Measurements from ENCODE around the gene GIT1.

The GIT1 gene
- long read RNA-seq, partial matches to known transcripts = 34 of 44 reads
- long read RNA-seq, other reads (novel, unspliced or antisense) = 9 of 44 reads

GRCh38 chr17:29589524-29590410 lies at the start of gene GIT1:
Gene GIT1, minus strand, starts transcription at chr17:29589648. Its CDS starts 270 bp downstream, at chr17:29589378.
- peak; percentile 60 to 79 for DNase-seq (ENCODE audit: low read depth in 1 of 2, low spot score in 1 of 2)
- TF ChIP-seq GABPA (IDR thresholded peaks at IDR 0.05; ENCODE audit: low read depth) (no peak), SPI1 (IDR thresholded peaks at IDR 0.05; ENCODE audit: borderline replicate concordance, low read depth) (no peak), REST (IDR thresholded peaks at IDR 0.05; ENCODE audit: insufficient replicate concordance, low read depth) (no peak), POLR2AphosphoS5 (IDR thresholded peaks at IDR 0.05; ENCODE audit: low read depth) (no peak), CTCF (IDR thresholded peaks at IDR 0.05; ENCODE audit: insufficient read depth, low read length) (no peak)
- H3K27me3 ChIP-seq (ENCODE audit: insufficient read depth, poor library complexity, severe bottlenecking) = no peaks in the 10 kb centered on the region
- H3K27ac ChIP-seq (replicated peaks) = peak within 1 kb of the TSS; percentile 70
- peak within 1 kb of the TSS; percentile 82 for H3K4me3 ChIP-seq (replicated peaks; ENCODE audit: insufficient read depth, low read length)

- TF ChIP-seq POLR2AphosphoS5 (IDR thresholded peaks at IDR 0.05; ENCODE audit: low read depth) (no peak), CTCF (IDR thresholded peaks at IDR 0.05; ENCODE audit: insufficient read depth, low read length) (no peak), REST (IDR thresholded peaks at IDR 0.05; ENCODE audit: insufficient replicate concordance, low read depth) (no peak), SPI1 (IDR thresholded peaks at IDR 0.05; ENCODE audit: borderline replicate concordance, low read depth) (no peak), GABPA (IDR thresholded peaks at IDR 0.05; ENCODE audit: low read depth) (no peak)
- DNase-seq (ENCODE audit: low read depth in 1 of 2, low spot score in 1 of 2) = no peak
- no peaks in the 10 kb centered on the region for H3K27me3 ChIP-seq (ENCODE audit: insufficient read depth, poor library complexity, severe bottlenecking)
Observed at GRCh38 chr17:29633886-29634285, 44.4 kb upstream of the GIT1 start.

GRCh38 chr17:29630630-29631193 lies 41.3 kb upstream of the GIT1 start:
- DNase-seq (ENCODE audit: low read depth in 1 of 2, low spot score in 1 of 2) = no peak
- H3K27me3 ChIP-seq (ENCODE audit: insufficient read depth, poor library complexity, severe bottlenecking) = no peaks in the 10 kb centered on the region
- no peak overlapping the region for H3K4me3 ChIP-seq (replicated peaks; ENCODE audit: insufficient read depth, low read length)
- no peak overlapping the region for H3K27ac ChIP-seq (replicated peaks)
- TF ChIP-seq REST (IDR thresholded peaks at IDR 0.05; ENCODE audit: insufficient replicate concordance, low read depth) (no peak), POLR2AphosphoS5 (IDR thresholded peaks at IDR 0.05; ENCODE audit: low read depth) (no peak), SPI1 (IDR thresholded peaks at IDR 0.05; ENCODE audit: borderline replicate concordance, low read depth) (no peak), GABPA (IDR thresholded peaks at IDR 0.05; ENCODE audit: low read depth) (no peak), CTCF (IDR thresholded peaks at IDR 0.05; ENCODE audit: insufficient read depth, low read length) (no peak)

More at GRCh38 chr17:29633886-29634285, 44.4 kb upstream of the GIT1 start:
- Histone ChIP-seq H3K27ac (replicated peaks) (no peak overlapping the region), H3K4me3 (replicated peaks; ENCODE audit: insufficient read depth, low read length) (no peak overlapping the region)
